Heart right ventricle (tissue), 16 donors: ENCODE results near the gene CUEDC1. TPM values are rescaled to one million over a fixed set of nuclear protein-coding genes. Genes with fewer than 3 reads are reported as not detected.

Experiments used
- ATAC-seq, 8 donors: fragments of 200-7000 bp; cut with Tn5 transposase; one replicate each; pipeline ENCODE4 v1.9.1; 2020; ENCODE audit warnings: mild to moderate bottlenecking in 8 of 8, moderate library complexity in 8 of 8, moderate number of reproducible peaks in 1 of 8
- DNase-seq, 2 donors: peaks; one replicate each; pipeline ENCODE4 v3.0.0-alpha.2; 2020
- H3K27ac ChIP-seq, 10 donors: fragments of 200-600 bp; sonication (generic) in 2 of 10; one replicate each; pipeline versions ENCODE4 v1.5.0 to v1.8.0; 2020 to 2022; ENCODE audit warnings: mild to moderate bottlenecking in 3 of 10
- H3K27me3 ChIP-seq, 7 donors: fragments of 200-600 bp; one replicate each; pipeline ENCODE4 v1.8.0; 2021 to 2022; ENCODE audit warnings: mild to moderate bottlenecking in 2 of 7
- H3K36me3 ChIP-seq, 9 donors: fragments of 200-600 bp; sonication (generic) in 1 of 9; one replicate each; pipeline versions ENCODE4 v1.5.0 to v1.8.0; 2020 to 2022; ENCODE audit warnings: mild to moderate bottlenecking in 2 of 9
- H3K4me1 ChIP-seq, 9 donors: fragments of 200-600 bp; sonication (generic) in 1 of 9; one replicate each; pipeline versions ENCODE4 v1.5.0 to v1.8.0; 2020 to 2022; ENCODE audit warnings: mild to moderate bottlenecking in 4 of 9
- H3K4me3 ChIP-seq, 10 donors: fragments of 200-600 bp; sonication (generic) in 2 of 10; one replicate each; pipeline versions ENCODE4 v1.5.0 to v1.8.0; 2020 to 2022; ENCODE audit warnings: mild to moderate bottlenecking in 7 of 10, moderate library complexity in 2 of 10
- H3K9me3 ChIP-seq, 11 donors: fragments of 200-600 bp in 10 of 11; sonication (generic) in 2 of 11; one replicate each; pipeline versions ENCODE4 v1.5.0 to v1.8.0; 2013 to 2022; ENCODE audit warnings: mild to moderate bottlenecking in 2 of 11, control low read depth in 1 of 11, moderate library complexity in 1 of 11
- CTCF ChIP-seq, 9 donors: fragments of 200-600 bp; sonication (generic) in 2 of 9; IDR thresholded peaks; one replicate each; pipeline versions ENCODE4 v1.5.0 to v1.8.0; 2021 to 2022; ENCODE audit warnings: antibody characterized with exemption in 9 of 9, mild to moderate bottlenecking in 5 of 9, moderate library complexity in 1 of 9
- WGBS, 2 donors: extraction: QIAGEN DNeasy Blood & Tissue Kit; methylation state at CpG; one replicate each; pipeline ENCODE4 v1.1.7; 2013; ENCODE audit warnings: inconsistent platforms in 1 of 2; 5-methylcytosine and 5-hydroxymethylcytosine counted together
- intact Hi-C, 10 donors: fragments of 100-400 bp; cut with DNase I; formaldehyde crosslinking; loops; one replicate each; pipeline versions ENCODE4 v1.11.1 to v1.14.2; 2022
- polyA plus RNA-seq, 2 donors: library from polyadenylated mRNA; stranded (reverse); fragments of 200-250 nt; gene quantifications; one replicate each; pipeline ENCODE4 v1.2.3, GENCODE V29; 2013
- total RNA-seq, 10 donors: library from RNA; stranded (reverse); fragmentation: NEBNext Ultra II Directional in 3 of 10; extraction: Animal tissue kit (Norgen Biotek cat#: 25700) in 3 of 10; gene quantifications; one replicate each; pipeline versions ENCODE4 v1.2.1 to v1.2.4, GENCODE V29; 2021 to 2023
- donor health status: Arrhythmogenic right ventricular cardiomyopathy.
- donor health status: ischemic (EF 13 %, LVEDD 7.1; RV severe dilation, severe dysfunction).
- donor health status: healthy with polysubstance abuse.
- donor health status: DM: no; HTN: yes; CAD: no.
- donor health status: DM: no; HTN: no; CAD: no.
- donor health status: ischemic (EF 25% LVEDD 6.9; RV normal size, moderate dysfunction).
- donor health status: ischemic (EF 25% LVEDD 5.7; RV mildly dilated, moderate dysfunction).
- donor health status: healthy.
- donor health status: DM: yes; HTN: yes; CAD: no.
- donor health status: Ischemic cardiomyopathy.
- donor health status: ischemic (EF 35%, LVEDD 5.7; RV mildly dilated, moderate dysfunction).
- donor health status: nonischemic (EF 11% LVEDD 7.7; RV severe dilation, severe dysfunction).
- donor health status: DM: yes; HTN: yes; CAD: no.
- donor health status: PGD.
- donor health status: ischemic (EF 29% LVEDD 5.4; RV normal size, mild dysfunction).
- donor health status: nonischemic (EF 23%, LVEDD 6.1; RV moderate dilation, normal function).

CUEDC1 gene
- total and polyA plus RNA-seq, 12 donors = 26.9 to 65.0 (median 45.4) TPM

- DNase-seq = no peak
- intact Hi-C loops = loop anchor here in 2 of 10 donors (2.0 to 5.0 kb wide), 2 partner anchors 21 to 118 kb away; no protein-coding TSS in a partner anchor
- Histone ChIP-seq H3K36me3 (peaks cover 0 to 79% (median 36%) of the 10 kb centered on the region in 9 donors), H3K27ac (peak overlapping the region; percentile 44 to 94 (median 87)), H3K4me3 (peak overlapping the region in 7 of 10 donors; percentile 9 to 34 (median 27)), H3K9me3 (no peaks in the 10 kb centered on the region), H3K27me3 (no peaks in the 10 kb centered on the region), H3K4me1 (peaks cover 38 to 85% (median 69%) of the 10 kb centered on the region in 9 donors)
- peak in 1 of 8 donors; percentile 2 for ATAC-seq
- 20 to 38% methylated on average over 7 of the region's 7 CpGs for WGBS, 2 donors
- no peak for TF ChIP-seq CTCF (IDR thresholded peaks at IDR 0.05)
These were observed 81.2 kb downstream of the CUEDC1 start for GRCh38 chr17:57874058-57874419.

GRCh38 chr17:57873261-57874057 lies 81.8 kb downstream of the CUEDC1 start:
- intact Hi-C loops = loop anchor here in 2 of 10 donors (2.0 to 5.0 kb wide), 2 partner anchors 21 to 119 kb away; no protein-coding TSS in a partner anchor
- ATAC-seq = no peak
- WGBS, 2 donors = 74 to 77% methylated on average over 16 of the region's 16 CpGs
- H3K36me3 ChIP-seq = peaks cover 0 to 78% (median 35%) of the 10 kb centered on the region in 9 donors
- no peak overlapping the region for H3K4me3 ChIP-seq
- H3K9me3 ChIP-seq = no peaks in the 10 kb centered on the region
- peaks cover 41 to 85% (median 69%) of the 10 kb centered on the region in 9 donors for H3K4me1 ChIP-seq
- no peaks in the 10 kb centered on the region for H3K27me3 ChIP-seq
- no peak for TF ChIP-seq CTCF (IDR thresholded peaks at IDR 0.05)
- peak in 1 of 2 donors; percentile 9 for DNase-seq
- H3K27ac ChIP-seq = peak overlapping the region in 8 of 10 donors; percentile 70 to 94 (median 90)

- TF ChIP-seq CTCF (IDR thresholded peaks at IDR 0.05) = no peak
- H3K4me3 ChIP-seq = no peak overlapping the region
- DNase-seq (peak in 1 of 2 donors; percentile 16), ATAC-seq (no peak)
- 85 to 86% methylated on average over 14 of the region's 14 CpGs for WGBS, 2 donors
- no peak overlapping the region for H3K27ac ChIP-seq
- no peaks in the 10 kb centered on the region for H3K27me3 ChIP-seq
- H3K4me1 ChIP-seq = peaks cover 44 to 85% (median 70%) of the 10 kb centered on the region in 9 donors
- intact Hi-C loops = loop anchor here in 1 of 10 donors (5.0 kb wide), 1 partner anchor 120 kb away; no protein-coding TSS in a partner anchor
- H3K9me3 ChIP-seq = no peaks in the 10 kb centered on the region
- peaks cover 0 to 73% (median 30%) of the 10 kb centered on the region in 9 donors for H3K36me3 ChIP-seq
These were observed 82.7 kb downstream of the CUEDC1 start for GRCh38 chr17:57872536-57872935.

GRCh38 chr17:57871863-57872262 lies 83.3 kb downstream of the CUEDC1 start:
- DNase-seq (no peak), ATAC-seq (no peak)
- intact Hi-C loops = loop anchor here in 1 of 10 donors (5.0 kb wide), 1 partner anchor 120 kb away; no protein-coding TSS in a partner anchor
- no peaks in the 10 kb centered on the region for H3K9me3 ChIP-seq
- H3K4me1 ChIP-seq = peaks cover 44 to 82% (median 71%) of the 10 kb centered on the region in 9 donors
- peaks cover 0 to 73% (median 30%) of the 10 kb centered on the region in 9 donors for H3K36me3 ChIP-seq
- whole genome bisulfite sequencing, 2 donors = 89 to 94% methylated on average over 8 of the region's 8 CpGs
- no peak overlapping the region for H3K4me3 ChIP-seq
- no peak overlapping the region for H3K27ac ChIP-seq
- TF ChIP-seq CTCF (IDR thresholded peaks at IDR 0.05) = no peak
- no peaks in the 10 kb centered on the region for H3K27me3 ChIP-seq
